ENCODE data around the gene SNURF. TPM values are rescaled to one million over a fixed set of nuclear protein-coding genes. Genes with fewer than 3 reads are reported as not detected.

Gene SNURF
- total and polyA plus RNA-seq, 9 of the 15 experiments (the other 6 are each of a cell fraction or from before 2014, with no cell fraction given) = 0.35 to 0.83 TPM; not detected in 7

DNA sequence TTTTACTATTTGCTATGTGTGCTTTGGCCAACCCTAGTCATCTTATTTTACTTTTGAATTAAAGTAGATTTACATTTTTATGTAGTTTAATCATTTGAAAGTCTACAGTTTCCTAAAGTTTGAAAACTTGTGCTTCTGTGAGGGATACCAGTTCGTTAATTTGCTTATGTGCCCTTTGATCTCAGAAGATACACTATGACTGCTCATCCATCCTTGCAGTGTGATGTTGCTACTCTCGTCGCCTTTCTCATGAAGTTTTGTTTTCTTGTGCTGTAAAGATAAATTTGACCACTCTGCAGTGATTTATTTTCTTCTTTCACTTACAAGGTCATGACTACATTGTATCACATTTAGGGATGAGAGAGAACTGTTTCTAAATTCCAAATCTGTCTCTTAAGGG, 16.3 kb downstream of the SNURF start:
- no TSS peak for BruUV-seq (replicated peaks)
- ChIA-PET CTCF (ENCODE audit: low intra/inter-chr PET ratio) (no interaction called here), POLR2A (no interaction called here)
- no peak for DNase-seq (ENCODE audit: extremely low read depth in 1 of 4, low spot score in 3 of 4)
- Histone ChIP-seq H4K20me1 (replicated peaks; ENCODE audit: control insufficient read depth, insufficient read depth, low read length) (no peaks in the 10 kb centered on the region), H3K79me2 (ENCODE audit: control insufficient read depth, insufficient read depth, low read length) (no peaks in the 10 kb centered on the region), H2AFZ (ENCODE audit: low read depth, low read length) (no peak overlapping the region), H3K4me2 (ENCODE audit: insufficient read depth, low read length) (no peak overlapping the region), H3K27ac (ENCODE audit: extremely low read depth, low read depth, low read length) (no peak overlapping the region), H3K9me3 (replicated peaks; ENCODE audit: control insufficient read depth, insufficient read depth, low read depth, low read length) (no peaks in the 10 kb centered on the region), H3K27me3 (ENCODE audit: control insufficient read depth in 2 of 2, insufficient read depth in 2 of 2, low read length in 2 of 2) (no peaks in the 10 kb centered on the region), H3K9ac (ENCODE audit: insufficient read depth in 1 of 2, low read depth in 2 of 2, low read length in 2 of 2) (no peak overlapping the region), H3K36me3 (ENCODE audit: control insufficient read depth, insufficient read depth, low read length) (no peaks in the 10 kb centered on the region), H3K9me1 (ENCODE audit: control insufficient read depth, insufficient read depth, low read length) (no peaks in the 10 kb centered on the region), H3K4me3 (no peak overlapping the region), H3K4me1 (replicated peaks in 1 of 2; ENCODE audit: control insufficient read depth in 2 of 2, insufficient read depth in 2 of 2, low read length in 2 of 2) (no peaks in the 10 kb centered on the region)
- no peak for TF ChIP-seq RBM39 (optimal IDR thresholded peaks at IDR 0.05; ENCODE audit: low read depth, low read length)
- TF ChIP-seq, protein P1, sequence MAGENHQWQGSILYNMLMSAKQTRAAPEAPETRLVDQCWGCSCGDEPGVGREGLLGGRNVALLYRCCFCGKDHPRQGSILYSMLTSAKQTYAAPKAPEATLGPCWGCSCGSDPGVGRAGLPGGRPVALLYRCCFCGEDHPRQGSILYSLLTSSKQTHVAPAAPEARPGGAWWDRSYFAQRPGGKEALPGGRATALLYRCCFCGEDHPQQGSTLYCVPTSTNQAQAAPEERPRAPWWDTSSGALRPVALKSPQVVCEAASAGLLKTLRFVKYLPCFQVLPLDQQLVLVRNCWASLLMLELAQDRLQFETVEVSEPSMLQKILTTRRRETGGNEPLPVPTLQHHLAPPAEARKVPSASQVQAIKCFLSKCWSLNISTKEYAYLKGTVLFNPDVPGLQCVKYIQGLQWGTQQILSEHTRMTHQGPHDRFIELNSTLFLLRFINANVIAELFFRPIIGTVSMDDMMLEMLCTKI (IDR thresholded peaks at IDR 0.05; ENCODE audit: partially characterized antibody) = no peak
- no peak for TF ChIP-seq ZNF121 (CRISPR knock-in tag; conservative IDR thresholded peaks at IDR 0.05)
- TF ChIP-seq, protein P2, sequence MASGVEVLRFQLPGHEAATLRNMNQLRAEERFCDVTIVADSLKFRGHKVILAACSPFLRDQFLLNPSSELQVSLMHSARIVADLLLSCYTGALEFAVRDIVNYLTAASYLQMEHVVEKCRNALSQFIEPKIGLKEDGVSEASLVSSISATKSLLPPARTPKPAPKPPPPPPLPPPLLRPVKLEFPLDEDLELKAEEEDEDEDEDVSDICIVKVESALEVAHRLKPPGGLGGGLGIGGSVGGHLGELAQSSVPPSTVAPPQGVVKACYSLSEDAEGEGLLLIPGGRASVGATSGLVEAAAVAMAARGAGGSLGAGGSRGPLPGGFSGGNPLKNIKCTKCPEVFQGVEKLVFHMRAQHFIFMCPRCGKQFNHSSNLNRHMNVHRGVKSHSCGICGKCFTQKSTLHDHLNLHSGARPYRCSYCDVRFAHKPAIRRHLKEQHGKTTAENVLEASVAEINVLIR (CRISPR knock-in tag; IDR thresholded peaks at IDR 0.05) = no peak
- no peak for TF ChIP-seq SMARCA4 (IDR thresholded peaks at IDR 0.05)
- intact Hi-C loops (cut with micrococcal nuclease) (no loop called here), in situ Hi-C loops (cut with MboI) (no loop called here)
- WGBS (ENCODE audit: insufficient coverage, low coverage, missing lambda C conversion rate) = 2% methylated on average over 3 of the region's 3 CpGs
- no peak for FAIRE-seq
- ATAC-seq = no peak

Measured in K562 (cell line).